HEK293 (cell line): ENCODE measurements around the gene PGAM5.

ENCODE experiments used
- KLF1 ChIP-seq: fragments of 450-650 bp; formaldehyde crosslinking; IDR thresholded peaks from 2 replicates; pipeline ENCODE4 v1.5.1; 2016; ENCODE audit warnings: missing biosample characterization, missing genetic modification characterization
- KLF10 ChIP-seq: fragments of 450-650 bp; IDR thresholded peaks from 2 replicates; pipeline ENCODE4 v1.5.1; 2018; ENCODE audit warnings: missing biosample characterization, mild to moderate bottlenecking, missing genetic modification characterization
- ZNF777 ChIP-seq: fragments of 450-650 bp; formaldehyde crosslinking; IDR thresholded peaks from 2 replicates; pipeline ENCODE4 v1.5.1; 2017; ENCODE audit warnings: missing biosample characterization, missing genetic modification characterization, borderline replicate concordance
- TF ChIP-seq, protein P1 (sequence below): fragments of 450-650 bp; formaldehyde crosslinking; IDR thresholded peaks from 2 replicates; pipeline ENCODE4 v1.5.1; 2016; ENCODE audit warnings: missing biosample characterization, missing genetic modification characterization
- TF ChIP-seq, protein P2 (sequence below): fragments of 450-650 bp; formaldehyde crosslinking; IDR thresholded peaks from 2 replicates; pipeline ENCODE4 v1.5.1; 2016; ENCODE audit warnings: missing biosample characterization, missing genetic modification characterization
- TF ChIP-seq, protein P3 (sequence below): fragments of 450-650 bp; formaldehyde crosslinking; IDR thresholded peaks from 2 replicates; pipeline ENCODE4 v1.5.1; 2016; ENCODE audit warnings: missing biosample characterization, missing genetic modification characterization, low read depth
- TF ChIP-seq, protein P4 (sequence below): sonication (generic); formaldehyde crosslinking; IDR thresholded peaks from 2 replicates; pipeline ENCODE4 v1.8.1; 2022; ENCODE audit warnings: mild to moderate bottlenecking, moderate library complexity, missing genetic modification reagents

DNA sequence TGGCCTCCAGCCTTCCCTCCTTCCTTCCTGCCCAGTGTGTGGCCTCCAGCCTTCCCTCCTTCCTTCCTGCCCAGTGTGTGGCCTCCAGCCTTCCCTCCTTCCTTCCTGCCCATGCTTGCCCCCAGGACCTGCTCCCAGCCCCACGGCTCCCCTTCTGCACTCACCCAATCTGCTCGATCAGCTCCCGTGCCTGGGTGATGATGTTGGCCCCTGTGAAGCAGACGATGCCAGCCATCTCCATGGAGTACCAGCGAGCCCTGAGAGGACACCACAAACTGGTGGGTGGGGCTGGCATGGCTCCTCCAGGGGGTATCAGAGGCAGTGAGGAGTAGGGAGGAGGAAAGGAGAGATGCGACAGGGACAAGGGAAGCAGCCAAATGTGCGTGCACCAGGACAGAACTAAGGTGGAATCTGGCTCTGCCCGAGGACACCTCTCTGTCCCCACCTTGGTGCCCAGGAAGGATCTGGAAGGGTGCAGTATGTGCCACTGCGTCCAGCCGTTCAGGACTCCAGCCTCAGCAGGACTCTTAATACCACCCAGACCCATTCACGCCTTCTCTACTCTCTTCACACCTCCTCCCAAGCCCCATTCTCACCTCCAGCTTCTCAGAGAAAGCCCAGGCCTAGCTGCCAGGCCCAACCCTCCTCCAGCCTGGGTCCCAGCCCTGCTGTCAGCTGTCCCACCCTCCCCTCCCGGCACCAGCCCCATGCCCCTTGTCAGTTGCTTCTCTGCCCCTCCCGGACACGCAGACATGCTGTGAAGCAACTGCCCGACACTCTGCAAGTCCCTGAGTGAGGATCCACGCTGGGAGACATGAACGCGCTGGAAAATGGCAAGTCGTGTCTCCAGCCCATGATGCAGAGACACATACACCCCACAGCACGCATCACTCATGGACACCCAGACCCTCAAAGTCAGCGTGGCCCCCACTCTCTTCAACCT, 46.2 kb upstream of the PGAM5 start:
- TF ChIP-seq, protein P1, sequence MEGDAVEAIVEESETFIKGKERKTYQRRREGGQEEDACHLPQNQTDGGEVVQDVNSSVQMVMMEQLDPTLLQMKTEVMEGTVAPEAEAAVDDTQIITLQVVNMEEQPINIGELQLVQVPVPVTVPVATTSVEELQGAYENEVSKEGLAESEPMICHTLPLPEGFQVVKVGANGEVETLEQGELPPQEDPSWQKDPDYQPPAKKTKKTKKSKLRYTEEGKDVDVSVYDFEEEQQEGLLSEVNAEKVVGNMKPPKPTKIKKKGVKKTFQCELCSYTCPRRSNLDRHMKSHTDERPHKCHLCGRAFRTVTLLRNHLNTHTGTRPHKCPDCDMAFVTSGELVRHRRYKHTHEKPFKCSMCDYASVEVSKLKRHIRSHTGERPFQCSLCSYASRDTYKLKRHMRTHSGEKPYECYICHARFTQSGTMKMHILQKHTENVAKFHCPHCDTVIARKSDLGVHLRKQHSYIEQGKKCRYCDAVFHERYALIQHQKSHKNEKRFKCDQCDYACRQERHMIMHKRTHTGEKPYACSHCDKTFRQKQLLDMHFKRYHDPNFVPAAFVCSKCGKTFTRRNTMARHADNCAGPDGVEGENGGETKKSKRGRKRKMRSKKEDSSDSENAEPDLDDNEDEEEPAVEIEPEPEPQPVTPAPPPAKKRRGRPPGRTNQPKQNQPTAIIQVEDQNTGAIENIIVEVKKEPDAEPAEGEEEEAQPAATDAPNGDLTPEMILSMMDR = no peak
- TF ChIP-seq ZNF777 (tag by site-specific recombination) (no peak), KLF10 (no peak), KLF1 (tag by site-specific recombination) (no peak)
- TF ChIP-seq, protein P2, sequence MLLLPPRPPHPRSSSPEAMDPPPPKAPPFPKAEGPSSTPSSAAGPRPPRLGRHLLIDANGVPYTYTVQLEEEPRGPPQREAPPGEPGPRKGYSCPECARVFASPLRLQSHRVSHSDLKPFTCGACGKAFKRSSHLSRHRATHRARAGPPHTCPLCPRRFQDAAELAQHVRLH = no peak
- TF ChIP-seq, protein P3, sequence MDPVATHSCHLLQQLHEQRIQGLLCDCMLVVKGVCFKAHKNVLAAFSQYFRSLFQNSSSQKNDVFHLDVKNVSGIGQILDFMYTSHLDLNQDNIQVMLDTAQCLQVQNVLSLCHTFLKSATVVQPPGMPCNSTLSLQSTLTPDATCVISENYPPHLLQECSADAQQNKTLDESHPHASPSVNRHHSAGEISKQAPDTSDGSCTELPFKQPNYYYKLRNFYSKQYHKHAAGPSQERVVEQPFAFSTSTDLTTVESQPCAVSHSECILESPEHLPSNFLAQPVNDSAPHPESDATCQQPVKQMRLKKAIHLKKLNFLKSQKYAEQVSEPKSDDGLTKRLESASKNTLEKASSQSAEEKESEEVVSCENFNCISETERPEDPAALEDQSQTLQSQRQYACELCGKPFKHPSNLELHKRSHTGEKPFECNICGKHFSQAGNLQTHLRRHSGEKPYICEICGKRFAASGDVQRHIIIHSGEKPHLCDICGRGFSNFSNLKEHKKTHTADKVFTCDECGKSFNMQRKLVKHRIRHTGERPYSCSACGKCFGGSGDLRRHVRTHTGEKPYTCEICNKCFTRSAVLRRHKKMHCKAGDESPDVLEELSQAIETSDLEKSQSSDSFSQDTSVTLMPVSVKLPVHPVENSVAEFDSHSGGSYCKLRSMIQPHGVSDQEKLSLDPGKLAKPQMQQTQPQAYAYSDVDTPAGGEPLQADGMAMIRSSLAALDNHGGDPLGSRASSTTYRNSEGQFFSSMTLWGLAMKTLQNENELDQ (tag by site-specific recombination) = no peak
- TF ChIP-seq, protein P4, sequence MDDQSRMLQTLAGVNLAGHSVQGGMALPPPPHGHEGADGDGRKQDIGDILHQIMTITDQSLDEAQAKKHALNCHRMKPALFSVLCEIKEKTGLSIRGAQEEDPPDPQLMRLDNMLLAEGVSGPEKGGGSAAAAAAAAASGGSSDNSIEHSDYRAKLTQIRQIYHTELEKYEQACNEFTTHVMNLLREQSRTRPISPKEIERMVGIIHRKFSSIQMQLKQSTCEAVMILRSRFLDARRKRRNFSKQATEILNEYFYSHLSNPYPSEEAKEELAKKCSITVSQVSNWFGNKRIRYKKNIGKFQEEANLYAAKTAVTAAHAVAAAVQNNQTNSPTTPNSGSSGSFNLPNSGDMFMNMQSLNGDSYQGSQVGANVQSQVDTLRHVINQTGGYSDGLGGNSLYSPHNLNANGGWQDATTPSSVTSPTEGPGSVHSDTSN (CRISPR knock-in tag) = no peak
